C4-2B (cell line): ENCODE data around the gene PRKAR2B.
"Not testable (repeated sequence)": the region's sequence is repeated elsewhere in the genome, so short reads cannot be mapped to it uniquely, and the experiment has no call there.

Source experiments
- H3K27ac ChIP-seq: fragments of 450-650 bp; 2 replicates; pipeline ENCODE4 v1.5.1; 2017
- ZFX ChIP-seq: fragments of 450-650 bp; IDR thresholded peaks from 2 replicates; pipeline ENCODE4 v1.6.1; 2017
- TF ChIP-seq, protein P1 (sequence below): fragments of 450-650 bp; conservative IDR thresholded peaks from 2 replicates; pipeline ENCODE4 v1.5.1; 2017; ENCODE audit warnings: mild to moderate bottlenecking

The PRKAR2B gene

GRCh38 chr7:107090457-107090856, 46.0 kb downstream of the PRKAR2B start:
- TF ChIP-seq ZFX = no peak
- TF ChIP-seq, protein P1, sequence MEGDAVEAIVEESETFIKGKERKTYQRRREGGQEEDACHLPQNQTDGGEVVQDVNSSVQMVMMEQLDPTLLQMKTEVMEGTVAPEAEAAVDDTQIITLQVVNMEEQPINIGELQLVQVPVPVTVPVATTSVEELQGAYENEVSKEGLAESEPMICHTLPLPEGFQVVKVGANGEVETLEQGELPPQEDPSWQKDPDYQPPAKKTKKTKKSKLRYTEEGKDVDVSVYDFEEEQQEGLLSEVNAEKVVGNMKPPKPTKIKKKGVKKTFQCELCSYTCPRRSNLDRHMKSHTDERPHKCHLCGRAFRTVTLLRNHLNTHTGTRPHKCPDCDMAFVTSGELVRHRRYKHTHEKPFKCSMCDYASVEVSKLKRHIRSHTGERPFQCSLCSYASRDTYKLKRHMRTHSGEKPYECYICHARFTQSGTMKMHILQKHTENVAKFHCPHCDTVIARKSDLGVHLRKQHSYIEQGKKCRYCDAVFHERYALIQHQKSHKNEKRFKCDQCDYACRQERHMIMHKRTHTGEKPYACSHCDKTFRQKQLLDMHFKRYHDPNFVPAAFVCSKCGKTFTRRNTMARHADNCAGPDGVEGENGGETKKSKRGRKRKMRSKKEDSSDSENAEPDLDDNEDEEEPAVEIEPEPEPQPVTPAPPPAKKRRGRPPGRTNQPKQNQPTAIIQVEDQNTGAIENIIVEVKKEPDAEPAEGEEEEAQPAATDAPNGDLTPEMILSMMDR = no peak
- H3K27ac ChIP-seq = no peak overlapping the region

DNA sequence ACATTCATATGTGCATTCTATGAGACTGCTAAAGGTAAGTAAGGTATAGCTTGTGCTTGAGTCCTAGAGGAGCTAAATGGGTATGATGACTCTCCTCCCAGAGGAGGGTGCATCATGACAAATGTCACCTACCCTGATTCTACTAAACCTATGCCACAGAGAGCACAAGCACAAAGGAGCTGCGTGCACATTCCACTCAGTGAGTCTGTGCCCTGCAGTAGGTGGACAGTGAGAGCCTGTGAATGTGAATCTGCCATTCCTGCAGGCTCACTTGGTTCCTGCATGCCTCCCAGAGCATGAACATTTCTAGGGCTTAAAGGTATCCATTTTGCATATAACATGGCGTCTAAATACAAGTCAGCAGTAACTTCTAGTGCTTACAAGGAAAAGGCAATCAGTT, 46.8 kb downstream of the PRKAR2B start:
- no peak overlapping the region for H3K27ac ChIP-seq
- TF ChIP-seq, protein P1 = no peak
- TF ChIP-seq ZFX = no peak

DNA sequence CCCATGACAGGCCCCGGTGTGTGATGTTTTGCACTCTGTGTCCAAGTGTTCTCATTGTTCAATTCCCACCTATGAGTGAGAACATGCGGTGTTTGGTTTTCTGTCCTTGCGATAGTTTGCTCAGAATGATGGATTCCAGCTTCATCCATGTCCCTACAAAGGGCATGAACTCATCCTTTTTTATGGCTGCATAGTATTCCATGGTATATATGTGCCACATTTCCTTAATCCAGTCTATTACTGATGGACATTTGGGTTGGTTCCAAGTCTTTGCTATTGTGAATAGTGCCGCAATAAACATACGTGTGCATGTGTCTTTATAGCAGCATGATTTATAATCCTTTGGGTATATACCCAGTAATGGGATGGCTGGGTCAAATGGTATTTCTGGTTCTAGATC, 49.2 kb downstream of the PRKAR2B start:
- not testable (repeated sequence) for H3K27ac ChIP-seq

DNA sequence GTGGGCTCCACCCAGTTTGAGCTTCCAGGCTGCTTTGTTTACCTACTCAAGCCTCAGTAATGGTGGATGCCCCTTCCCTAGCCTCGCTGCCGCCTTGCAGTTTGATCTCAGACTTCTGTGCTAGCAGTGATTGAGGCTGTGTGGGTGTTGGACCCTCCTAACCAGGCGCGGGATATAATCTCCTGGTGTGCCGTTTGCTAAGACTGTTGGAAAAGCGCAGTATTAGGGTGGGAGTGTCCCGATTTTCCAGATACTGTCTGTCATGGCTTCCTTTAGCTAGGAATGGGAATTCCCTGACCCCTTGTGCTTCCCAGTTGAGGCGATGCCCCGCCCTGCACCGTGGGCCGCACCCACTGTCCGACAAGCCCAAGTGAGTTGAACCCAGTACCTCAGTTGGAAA, 54.6 kb downstream of the PRKAR2B start:
- not testable (repeated sequence) for H3K27ac ChIP-seq

DNA sequence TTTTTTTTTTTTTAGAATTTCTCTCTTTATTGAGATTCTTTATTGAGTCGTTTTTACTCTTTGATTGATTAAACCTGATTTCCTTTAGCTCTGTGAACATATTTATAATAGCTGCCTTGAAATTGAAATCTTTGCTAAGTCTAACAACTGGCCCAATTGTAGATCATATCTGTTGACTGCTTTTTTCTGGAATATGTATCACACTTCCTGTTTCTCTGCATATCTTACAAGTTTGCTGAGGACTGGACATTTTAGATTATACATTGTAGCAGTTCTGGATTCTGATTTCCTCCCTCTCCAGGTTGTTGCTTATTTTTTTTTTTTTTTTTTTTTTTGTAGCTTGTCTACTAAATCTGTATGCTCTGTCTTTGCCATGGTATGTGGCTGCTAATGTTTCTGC, 56.3 kb downstream of the PRKAR2B start:
- no peak for TF ChIP-seq ZFX
- TF ChIP-seq, protein P1 = no peak
- H3K27ac ChIP-seq = no peak overlapping the region

GRCh38 chr7:107103369-107103768, 58.9 kb downstream of the PRKAR2B start:
- no peak overlapping the region for H3K27ac ChIP-seq
- no peak for TF ChIP-seq ZFX
- TF ChIP-seq, protein P1 = no peak

GRCh38 chr7:107104801-107105200, 60.3 kb downstream of the PRKAR2B start:
- no peak for TF ChIP-seq ZFX
- TF ChIP-seq, protein P1 = no peak
- H3K27ac ChIP-seq = no peak overlapping the region

GRCh38 chr7:107105591-107106245, 61.2 kb downstream of the PRKAR2B start:
- no peak overlapping the region for H3K27ac ChIP-seq
- TF ChIP-seq, protein P1 = no peak
- TF ChIP-seq ZFX = no peak
